Activated CD4-positive, alpha-beta T cell treated with anti-CD3 and anti-CD28 coated beads for 48 hours (primary cell): ENCODE data around the gene CFAP73.
"Not testable (repeated sequence)": the region's sequence is repeated elsewhere in the genome, so short reads cannot be mapped to it uniquely, and the experiment has no call there.

Experiments used
- DNase-seq: peaks from one replicate; pipeline ENCODE4 v3.0.0-alpha.2; 2020

Gene CFAP73

DNA sequence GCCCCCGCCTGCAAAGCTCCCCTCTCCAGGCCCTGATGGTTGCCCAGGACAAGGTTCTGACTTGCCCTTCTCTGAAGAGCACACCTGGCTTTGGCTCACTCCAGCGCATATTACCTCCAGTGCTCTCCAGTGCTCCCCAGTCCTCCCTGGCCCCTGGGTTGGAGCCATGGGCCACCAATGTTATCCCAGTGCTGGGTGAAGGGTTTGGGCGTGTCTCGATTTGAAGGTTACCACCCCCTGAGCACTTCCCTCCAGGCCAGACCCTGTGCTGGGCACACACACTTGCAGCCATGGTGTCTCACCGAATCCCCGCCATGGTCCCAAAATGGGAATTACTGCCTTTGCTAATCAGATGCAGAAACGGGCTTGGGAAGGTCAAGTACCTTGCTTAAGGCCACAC lies 47.1 kb downstream of the CFAP73 start:
- no peak for DNase-seq

DNA sequence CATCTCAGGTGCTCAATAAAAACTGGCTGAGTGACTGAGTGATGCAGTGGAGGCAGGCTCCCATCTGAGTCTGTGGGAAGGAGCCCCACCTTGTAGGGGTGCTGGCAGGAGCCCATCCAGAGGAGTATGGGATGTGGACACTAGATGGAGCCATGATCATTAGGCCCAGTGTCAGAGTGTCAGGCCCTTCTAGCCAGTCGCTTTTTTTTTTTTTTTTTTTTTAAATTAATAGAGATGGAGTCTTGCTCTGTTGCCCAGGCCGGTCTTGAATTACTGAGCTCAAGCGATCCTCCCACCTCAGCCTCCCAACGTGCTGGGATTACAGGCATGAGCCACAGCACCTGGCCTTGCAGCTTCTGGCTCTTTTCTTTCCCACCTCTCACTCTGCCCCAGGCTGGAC lies 47.5 kb downstream of the CFAP73 start:
- DNase-seq, result peak; percentile 67

DNA sequence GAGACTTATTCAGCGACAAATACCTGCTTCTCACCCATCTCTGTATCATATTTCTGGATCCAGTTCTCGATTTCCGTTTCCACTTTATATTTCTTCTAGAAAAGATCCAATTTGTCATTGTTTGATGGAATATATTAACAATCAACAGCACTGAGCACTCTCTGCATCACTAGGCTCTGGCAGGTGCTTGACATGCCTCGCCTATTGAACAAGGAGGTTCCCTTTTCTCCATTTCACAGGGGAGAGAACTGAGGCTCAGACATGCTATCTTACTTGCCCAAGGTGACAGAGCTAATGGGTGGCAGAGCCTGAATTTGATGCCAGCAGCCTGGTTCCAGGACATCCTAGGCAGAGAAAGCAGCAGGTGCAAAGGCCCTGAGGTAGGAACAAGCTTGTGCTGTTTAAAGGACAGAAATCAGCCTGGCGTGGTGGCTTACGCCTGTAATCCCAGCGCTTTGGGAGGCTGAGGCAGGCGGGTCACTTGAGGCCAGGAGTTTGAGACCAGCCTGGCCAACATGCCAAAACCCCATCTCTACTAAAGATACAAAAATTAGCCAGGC lies 48.1 kb downstream of the CFAP73 start:
- DNase-seq, result no peak

DNA sequence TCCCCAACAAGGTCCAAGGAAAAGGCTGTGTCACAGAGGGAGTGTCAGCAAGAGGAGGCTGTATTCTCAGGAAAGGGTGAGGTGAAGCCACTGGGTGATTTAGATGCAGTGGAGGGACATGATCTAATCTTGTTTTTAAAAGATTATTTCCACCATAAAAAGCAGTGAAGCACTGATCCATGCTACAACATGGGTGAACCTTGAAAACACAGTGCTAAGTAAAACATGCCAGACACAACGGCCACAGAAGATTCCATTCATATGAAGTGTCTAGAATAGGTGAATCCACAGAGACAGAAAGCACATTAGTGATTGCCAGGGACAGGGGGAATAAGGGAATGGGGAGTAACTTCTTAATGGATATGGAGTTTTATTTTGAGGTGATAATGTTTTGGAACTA lies 48.8 kb downstream of the CFAP73 start:
- DNase-seq, result no peak

DNA sequence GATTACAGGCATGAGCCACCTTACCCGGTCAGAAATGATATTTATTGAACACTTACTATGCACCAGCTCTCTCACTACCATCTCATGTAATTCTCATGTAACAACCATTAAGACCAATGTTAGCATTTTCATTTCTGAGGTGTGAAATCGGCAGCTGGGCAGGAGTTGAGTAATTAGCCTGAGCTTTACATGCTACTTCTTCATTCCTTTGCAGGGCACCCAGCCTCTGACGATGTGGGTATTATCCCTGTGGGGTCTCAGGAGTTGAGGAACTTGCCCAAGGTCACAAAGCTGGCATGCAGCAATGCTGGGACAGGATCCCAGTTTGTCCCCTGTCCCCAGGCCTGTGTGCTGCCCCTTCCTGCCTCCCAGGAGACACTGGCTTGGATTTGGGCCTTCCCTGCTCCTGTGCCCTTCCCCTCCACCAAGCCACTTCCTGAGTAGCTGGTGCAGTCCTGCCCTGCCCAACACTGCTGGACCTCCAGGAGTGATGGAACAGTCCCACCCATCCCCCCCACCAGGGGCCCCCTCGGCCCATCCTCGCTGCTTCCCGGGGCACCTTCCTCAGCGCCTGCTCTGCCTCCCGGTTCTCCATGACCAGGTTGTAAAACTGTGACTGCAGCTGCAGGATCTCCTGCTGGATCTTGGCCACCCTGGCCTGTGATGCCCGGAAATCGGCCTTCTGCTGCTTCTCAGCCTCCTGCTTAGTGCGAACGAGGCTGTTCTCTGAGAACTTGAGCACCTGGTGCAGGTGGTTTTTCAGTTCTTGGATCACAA lies 50.7 kb downstream of the CFAP73 start:
- DNase-seq, result no peak

- DNase-seq, result no peak
These were observed 52.0 kb downstream of the CFAP73 start for GRCh38 chr12:113201187-113202177.

DNA sequence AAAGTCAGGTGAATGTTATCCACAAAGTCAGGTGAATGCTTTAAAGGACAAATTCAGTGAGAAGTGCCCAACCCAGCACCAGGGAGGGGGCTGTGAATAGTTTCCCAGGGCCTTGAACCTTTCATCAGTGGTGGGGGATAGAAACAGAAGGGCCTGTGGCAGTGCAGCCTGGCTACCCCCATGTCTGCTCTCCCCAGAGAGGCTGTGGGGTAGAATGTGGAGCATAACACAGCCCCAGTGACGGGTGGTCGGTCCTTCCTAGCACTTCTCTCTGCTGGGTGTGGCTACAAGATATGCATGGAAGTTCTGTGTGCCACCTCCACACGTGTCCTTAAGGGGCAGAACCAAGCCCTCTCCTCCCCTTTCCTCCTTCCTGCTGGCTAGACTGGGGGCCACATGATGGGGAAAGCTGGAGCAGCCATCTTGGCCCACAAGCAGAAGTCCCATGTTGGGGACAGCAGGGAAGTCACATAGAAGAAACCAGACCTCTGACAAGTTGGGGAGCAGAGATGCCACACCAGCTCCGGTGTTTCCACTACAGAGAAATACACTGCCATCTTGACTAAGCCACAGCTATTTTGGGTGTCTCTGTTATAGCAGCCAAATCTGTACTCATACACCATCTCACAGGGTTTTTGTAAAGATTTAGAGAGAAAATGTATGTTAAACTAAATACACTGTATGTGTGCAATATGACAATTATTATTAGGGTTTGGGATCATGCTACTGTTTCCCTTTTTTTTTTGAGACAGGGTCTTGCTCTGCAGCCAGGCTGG lies 53.0 kb downstream of the CFAP73 start:
- DNase-seq, result no peak

DNA sequence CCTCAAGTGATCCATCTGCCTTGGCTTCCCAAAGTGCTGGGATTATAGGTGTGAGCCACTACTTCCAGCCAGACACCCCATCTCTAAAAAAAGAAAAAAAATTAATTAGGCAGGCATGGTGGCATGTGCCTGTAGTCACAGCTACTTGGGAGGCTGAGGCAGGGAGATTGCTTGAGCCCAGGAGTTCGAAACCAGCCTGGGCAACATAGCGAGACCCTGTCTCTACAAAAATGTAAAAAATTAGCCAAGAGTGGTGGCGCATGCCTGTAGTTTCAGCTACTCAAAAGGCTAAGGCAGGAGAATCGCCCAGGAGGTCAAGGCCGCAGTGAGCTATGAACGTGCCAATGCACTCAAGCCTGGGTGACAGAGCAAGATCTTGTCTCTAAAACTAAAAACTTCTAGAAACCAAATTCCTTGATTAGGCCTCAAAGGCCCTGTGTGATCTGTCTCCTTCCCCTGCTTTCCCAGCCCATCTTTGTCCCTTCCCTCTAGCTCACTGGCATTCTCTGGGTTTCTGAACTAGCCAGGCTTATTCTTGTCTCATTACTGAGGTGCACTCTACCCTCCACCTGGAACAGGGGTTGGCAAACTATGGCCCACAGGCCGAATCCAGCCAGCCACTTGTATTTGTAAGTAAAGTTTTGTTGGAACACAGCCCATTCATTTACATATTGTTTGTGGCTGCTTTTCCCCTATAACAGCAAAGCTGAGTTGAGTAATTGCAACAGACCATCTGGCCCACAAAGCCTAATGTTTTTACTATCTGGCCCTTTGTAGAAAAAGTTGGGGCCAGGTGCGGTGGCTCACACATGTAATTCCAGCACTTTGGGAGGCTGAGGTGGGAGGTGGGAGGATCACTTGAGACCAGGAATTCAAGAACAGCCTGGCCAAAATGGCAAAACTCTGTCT lies 54.6 kb downstream of the CFAP73 start:
- no peak for DNase-seq

DNA sequence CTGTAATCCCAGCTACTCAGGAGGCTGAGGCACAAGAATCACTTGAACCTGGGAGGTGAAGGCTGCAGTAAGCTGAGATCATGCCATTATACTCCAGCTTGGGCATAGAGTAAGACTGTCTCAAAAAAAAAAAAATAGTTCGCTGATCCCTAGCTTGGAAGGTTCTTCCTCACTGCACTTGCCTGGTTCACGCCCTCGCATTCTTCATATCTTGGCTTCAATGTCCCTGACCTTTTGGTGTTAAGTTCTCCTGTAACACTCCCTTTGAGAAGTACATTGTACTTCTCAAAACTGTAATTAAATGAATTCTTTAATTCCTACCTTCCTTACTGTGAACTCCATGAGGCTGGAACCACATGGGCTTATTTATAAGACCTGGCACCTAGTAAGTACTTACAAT lies 55.3 kb downstream of the CFAP73 start:
- DNase-seq, result no peak

- not testable (repeated sequence) for DNase-seq
These were observed 57.3 kb downstream of the CFAP73 start for GRCh38 chr12:113206802-113207201.

DNA sequence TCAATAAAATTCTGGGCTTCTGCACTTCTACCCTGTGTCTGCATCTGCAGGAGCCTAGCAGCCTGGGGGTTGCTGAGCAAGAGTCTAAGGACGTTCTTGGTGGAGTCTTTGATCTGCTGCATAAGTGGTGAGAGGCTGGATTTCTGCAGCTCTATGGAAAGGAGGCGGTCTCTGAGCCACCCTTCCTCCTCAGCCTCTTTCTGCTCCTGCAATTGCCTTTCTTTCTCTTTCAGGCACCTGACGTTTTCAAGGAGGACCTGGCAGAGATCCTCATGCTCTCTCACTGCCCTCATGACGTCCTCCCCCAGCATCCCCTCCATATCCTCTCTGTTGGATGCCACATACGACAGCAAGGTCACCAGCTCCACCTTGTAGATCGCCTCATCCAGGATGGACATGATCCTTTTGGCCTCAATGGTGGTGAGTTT lies 58.1 kb downstream of the CFAP73 start:
- no peak for DNase-seq

DNA sequence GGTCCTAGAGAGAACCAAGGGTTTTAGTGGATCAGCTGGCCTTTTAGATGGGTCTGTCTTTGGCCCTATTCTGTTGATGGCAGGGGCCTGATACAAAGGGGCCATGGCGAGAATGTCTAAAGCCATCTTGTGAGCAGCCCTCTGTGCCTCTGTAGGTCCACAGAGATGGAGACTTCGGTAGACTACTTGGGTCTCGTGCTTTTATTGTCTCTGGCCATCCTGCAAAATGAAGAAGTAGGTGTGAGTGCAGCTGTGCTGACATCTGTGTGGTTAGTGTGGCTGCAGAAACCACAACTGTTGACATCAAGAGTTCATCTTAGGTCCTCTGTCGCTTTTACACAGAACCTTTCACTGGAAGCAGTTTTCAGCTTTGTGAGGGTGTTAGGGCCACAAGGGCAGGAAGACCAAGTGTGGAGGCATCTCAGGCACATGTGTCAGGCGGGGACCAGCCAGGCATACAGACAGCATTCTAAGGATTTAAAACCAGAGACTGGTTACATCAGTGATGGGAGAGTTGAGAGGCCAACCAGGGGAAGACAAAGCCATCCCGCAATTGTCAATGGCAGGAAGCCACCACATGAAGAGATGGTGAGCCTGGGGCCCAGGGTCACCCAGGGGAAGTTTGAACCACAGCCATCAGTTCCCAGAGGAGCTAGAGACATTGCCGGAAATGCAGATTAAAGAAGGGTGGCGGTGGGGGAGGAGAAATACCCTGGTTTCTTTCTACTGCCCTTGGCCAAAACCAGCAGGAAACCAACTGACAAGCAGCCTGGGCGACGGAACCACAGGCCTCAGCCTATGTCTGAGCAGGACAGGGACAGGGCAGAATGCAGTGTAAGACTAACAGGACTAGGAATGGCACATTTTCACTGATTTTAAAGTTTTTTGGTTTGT lies 58.8 kb downstream of the CFAP73 start:
- peak; percentile 71 for DNase-seq
